HEK293T (cell line): ENCODE results near the gene TPK1.

Experiments
- ARNT ChIP-seq: fragments of 450-650 bp; IDR thresholded peaks from 2 replicates; pipeline ENCODE4 v1.6.1; 2017; ENCODE audit warnings: mild to moderate bottlenecking
- BHLHE40 ChIP-seq: fragments of 450-650 bp; IDR thresholded peaks from 2 replicates; pipeline ENCODE4 v1.6.1; 2016; ENCODE audit warnings: mild to moderate bottlenecking, moderate library complexity, borderline replicate concordance
- CTBP1 ChIP-seq: fragments of 450-650 bp; IDR thresholded peaks from 2 replicates; pipeline ENCODE4 v1.6.1; 2016; ENCODE audit warnings: borderline replicate concordance
- ELF4 ChIP-seq: fragments of 450-650 bp; IDR thresholded peaks from 2 replicates; pipeline ENCODE4 v1.6.1; 2017; ENCODE audit warnings: antibody characterized with exemption
- FOXA1 ChIP-seq: fragments of 450-650 bp; IDR thresholded peaks from 2 replicates; pipeline ENCODE4 v1.6.1; 2016; ENCODE audit warnings: mild to moderate bottlenecking
- FOXM1 ChIP-seq: fragments of 450-650 bp; IDR thresholded peaks from 2 replicates; pipeline ENCODE4 v1.6.1; 2017; ENCODE audit warnings: mild to moderate bottlenecking, borderline replicate concordance
- L3MBTL2 ChIP-seq: fragments of 450-650 bp; conservative IDR thresholded peaks from 2 replicates; pipeline ENCODE4 v1.6.1; 2016; ENCODE audit warnings: mild to moderate bottlenecking
- NFRKB ChIP-seq: fragments of 450-650 bp; IDR thresholded peaks from 2 replicates; pipeline ENCODE4 v1.6.1; 2016; ENCODE audit warnings: mild to moderate bottlenecking, moderate library complexity
- SP1 ChIP-seq: fragments of 450-650 bp; IDR thresholded peaks from 2 replicates; pipeline ENCODE4 v1.6.1; 2017
- SUZ12 ChIP-seq: fragments of 450-650 bp; IDR thresholded peaks from 2 replicates; pipeline ENCODE4 v1.6.1; 2016; ENCODE audit warnings: mild to moderate bottlenecking
- TARDBP ChIP-seq: fragments of 450-650 bp; IDR thresholded peaks from 2 replicates; pipeline ENCODE4 v1.6.1; 2016
- ZNF384 ChIP-seq: fragments of 450-650 bp; IDR thresholded peaks from 2 replicates; pipeline ENCODE4 v1.6.1; 2016

- TF ChIP-seq SUZ12 (no peak), ELF4 (no peak), ARNT (no peak), BHLHE40 (no peak), SP1 (no peak), TARDBP (no peak), ZNF384 (no peak), CTBP1 (no peak), L3MBTL2 (no peak), FOXA1 (no peak), FOXM1 (no peak), NFRKB (no peak)
Measured at GRCh38 chr7:144579687-144580086, 256.2 kb downstream of the TPK1 start.
